Measurements from ENCODE around the gene BRSK1.

Gene BRSK1

GRCh38 chr19:55339105-55339888 lies 55.5 kb downstream of the BRSK1 start, which contains the start of gene KMT5C:
Gene KMT5C, plus strand, starts transcription at chr19:55339876. Its CDS starts 2,061 bp downstream, at chr19:55341937.
- DNase-seq: peak; percentile 100

- DNase-seq: no peak
Observed at GRCh38 chr19:55339889-55340783, 56.3 kb downstream of the BRSK1 start.

GRCh38 chr19:55340784-55341147 lies 57.0 kb downstream of the BRSK1 start:
- no peak for DNase-seq

GRCh38 chr19:55341171-55341588 lies 57.4 kb downstream of the BRSK1 start:
- peak; percentile 43 to 48 for DNase-seq

- no peak for DNase-seq
Observed at GRCh38 chr19:55341595-55342531, 58.1 kb downstream of the BRSK1 start.

GRCh38 chr19:55344444-55344843 lies 60.6 kb downstream of the BRSK1 start:
- DNase-seq: no peak

GRCh38 chr19:55345101-55345817 lies 61.5 kb downstream of the BRSK1 start:
- DNase-seq: no peak

- no peak for DNase-seq
Observed at GRCh38 chr19:55345818-55346724, 62.3 kb downstream of the BRSK1 start.

- DNase-seq: no peak
Observed at GRCh38 chr19:55346725-55347441, 63.1 kb downstream of the BRSK1 start.

- no peak for DNase-seq
Observed at GRCh38 chr19:55347442-55348009, 63.7 kb downstream of the BRSK1 start.

- DNase-seq: no peak
Observed at GRCh38 chr19:55348317-55349034, 64.7 kb downstream of the BRSK1 start.

GRCh38 chr19:55350620-55351315 lies 67.0 kb downstream of the BRSK1 start:
- DNase-seq: no peak

GRCh38 chr19:55352040-55352439 lies 68.2 kb downstream of the BRSK1 start:
- DNase-seq: no peak

GRCh38 chr19:55352549-55353145 lies 68.8 kb downstream of the BRSK1 start:
- DNase-seq: no peak

GRCh38 chr19:55353356-55353802 lies 69.6 kb downstream of the BRSK1 start:
- no peak for DNase-seq

GRCh38 chr19:55353803-55354697 lies 70.3 kb downstream of the BRSK1 start:
- DNase-seq: peak; percentile 55 to 61

GRCh38 chr19:55354698-55355212 lies 71.0 kb downstream of the BRSK1 start, which contains the start of gene COX6B2:
Gene COX6B2, minus strand, starts transcription at chr19:55354719. Its CDS starts 198 bp downstream, at chr19:55354521.
- no peak for DNase-seq

Measured in activated CD4-positive, alpha-beta T cell treated with anti-CD3 and anti-CD28 coated beads, Interleukin-2, amount 50 U/mL, for 4 hours (primary cell).